A549 (cell line): ENCODE measurements around the gene TMEM184C.

Experiments used
- JUN ChIP-seq, 2 experiments: fragments of >200 bp; sonication (Bioruptor Twin); formaldehyde crosslinking; IDR thresholded peaks; 2 replicates in 1 of 2; 3 replicates in 1 of 2; pipeline ENCODE4 v1.6.1; 2016 to 2017
- KDM1A ChIP-seq: fragments of 200-600 bp; sonication (generic); IDR thresholded peaks from 2 replicates; pipeline ENCODE4 v1.6.1; 2016; ENCODE audit warnings: low read depth, mild to moderate bottlenecking
- MYC ChIP-seq: IDR thresholded peaks from 2 replicates; pipeline ENCODE4 v1.6.1; 2012; ENCODE audit warnings: mild to moderate bottlenecking, inconsistent platforms, low read length, improper control_type of control experiment, borderline replicate concordance
- NFE2L2 ChIP-seq: fragments of 150-350 bp; conservative IDR thresholded peaks from 2 replicates; pipeline ENCODE4 v1.6.1; 2014; ENCODE audit warnings: low read length
- NPAS2 ChIP-seq: fragments of 250-450 bp; sonication (Bioruptor Pico); IDR thresholded peaks from 2 replicates; pipeline ENCODE4 v1.8.0; 2022; ENCODE audit warnings: mild to moderate bottlenecking, moderate library complexity, borderline replicate concordance
- POLR2A ChIP-seq: IDR thresholded peaks from 2 replicates; pipeline ENCODE4 v1.6.1; 2012; ENCODE audit warnings: mild to moderate bottlenecking, low read length
- RCOR1 ChIP-seq: fragments of 150-350 bp; IDR thresholded peaks from 2 replicates; pipeline ENCODE4 v1.6.1; 2014; ENCODE audit warnings: antibody characterized with exemption, low read length, low read depth
- ZC3H11A ChIP-seq: fragments of 450-650 bp; IDR thresholded peaks from 2 replicates; pipeline ENCODE4 v1.6.1; 2014; ENCODE audit warnings: antibody characterized with exemption, mild to moderate bottlenecking
- ZSCAN20 ChIP-seq: fragments of 250-450 bp; sonication (Bioruptor Pico); IDR thresholded peaks from 2 replicates; pipeline ENCODE4 v1.8.0; 2022; ENCODE audit warnings: mild to moderate bottlenecking, moderate library complexity
- TF ChIP-seq, protein P1 (sequence below): fragments of >200 bp; sonication (Bioruptor Twin); formaldehyde crosslinking; IDR thresholded peaks from 3 replicates; pipeline ENCODE4 v1.5.1; 2016
- TF ChIP-seq, protein P2 (sequence below): fragments of 250-450 bp; sonication (Bioruptor Pico); IDR thresholded peaks from 2 replicates; pipeline ENCODE4 v1.5.0; 2021; ENCODE audit warnings: mild to moderate bottlenecking, moderate library complexity, borderline replicate concordance
- TF ChIP-seq, protein P3 (sequence below): fragments of 150-350 bp; IDR thresholded peaks from 2 replicates; pipeline ENCODE4 v1.6.1; 2014; ENCODE audit warnings: low read depth, mild to moderate bottlenecking, low read length

DNA sequence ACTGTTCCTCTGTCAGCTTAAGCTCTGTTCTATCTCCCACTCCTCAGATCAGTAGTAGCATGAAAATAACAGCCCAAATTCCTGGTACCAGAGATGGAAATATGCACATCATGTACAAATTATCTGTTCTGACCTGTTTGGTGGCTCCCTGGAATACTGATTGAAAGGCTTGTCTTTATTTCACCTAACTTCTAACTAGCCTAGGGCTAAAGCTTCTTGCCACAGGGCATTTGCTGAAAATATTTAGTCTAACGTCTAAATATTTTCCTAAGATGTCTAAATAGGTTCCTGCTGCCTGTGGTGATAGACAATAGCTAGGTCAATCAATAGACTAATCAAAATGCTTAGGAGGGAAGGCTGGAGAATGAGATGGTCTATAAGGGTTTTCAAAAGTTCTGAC lies 79.7 kb downstream of the TMEM184C start:
- TF ChIP-seq ZSCAN20 (CRISPR knock-in tag) (no peak), JUN (IDR thresholded peaks at IDR 0.05) (no peak), RCOR1 (no peak), KDM1A (no peak), POLR2A (no peak), NFE2L2 (no peak), NPAS2 (CRISPR knock-in tag) (no peak), ZC3H11A (no peak), MYC (no peak)
- TF ChIP-seq, protein P1, sequence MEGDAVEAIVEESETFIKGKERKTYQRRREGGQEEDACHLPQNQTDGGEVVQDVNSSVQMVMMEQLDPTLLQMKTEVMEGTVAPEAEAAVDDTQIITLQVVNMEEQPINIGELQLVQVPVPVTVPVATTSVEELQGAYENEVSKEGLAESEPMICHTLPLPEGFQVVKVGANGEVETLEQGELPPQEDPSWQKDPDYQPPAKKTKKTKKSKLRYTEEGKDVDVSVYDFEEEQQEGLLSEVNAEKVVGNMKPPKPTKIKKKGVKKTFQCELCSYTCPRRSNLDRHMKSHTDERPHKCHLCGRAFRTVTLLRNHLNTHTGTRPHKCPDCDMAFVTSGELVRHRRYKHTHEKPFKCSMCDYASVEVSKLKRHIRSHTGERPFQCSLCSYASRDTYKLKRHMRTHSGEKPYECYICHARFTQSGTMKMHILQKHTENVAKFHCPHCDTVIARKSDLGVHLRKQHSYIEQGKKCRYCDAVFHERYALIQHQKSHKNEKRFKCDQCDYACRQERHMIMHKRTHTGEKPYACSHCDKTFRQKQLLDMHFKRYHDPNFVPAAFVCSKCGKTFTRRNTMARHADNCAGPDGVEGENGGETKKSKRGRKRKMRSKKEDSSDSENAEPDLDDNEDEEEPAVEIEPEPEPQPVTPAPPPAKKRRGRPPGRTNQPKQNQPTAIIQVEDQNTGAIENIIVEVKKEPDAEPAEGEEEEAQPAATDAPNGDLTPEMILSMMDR, result no peak
- TF ChIP-seq, protein P2, sequence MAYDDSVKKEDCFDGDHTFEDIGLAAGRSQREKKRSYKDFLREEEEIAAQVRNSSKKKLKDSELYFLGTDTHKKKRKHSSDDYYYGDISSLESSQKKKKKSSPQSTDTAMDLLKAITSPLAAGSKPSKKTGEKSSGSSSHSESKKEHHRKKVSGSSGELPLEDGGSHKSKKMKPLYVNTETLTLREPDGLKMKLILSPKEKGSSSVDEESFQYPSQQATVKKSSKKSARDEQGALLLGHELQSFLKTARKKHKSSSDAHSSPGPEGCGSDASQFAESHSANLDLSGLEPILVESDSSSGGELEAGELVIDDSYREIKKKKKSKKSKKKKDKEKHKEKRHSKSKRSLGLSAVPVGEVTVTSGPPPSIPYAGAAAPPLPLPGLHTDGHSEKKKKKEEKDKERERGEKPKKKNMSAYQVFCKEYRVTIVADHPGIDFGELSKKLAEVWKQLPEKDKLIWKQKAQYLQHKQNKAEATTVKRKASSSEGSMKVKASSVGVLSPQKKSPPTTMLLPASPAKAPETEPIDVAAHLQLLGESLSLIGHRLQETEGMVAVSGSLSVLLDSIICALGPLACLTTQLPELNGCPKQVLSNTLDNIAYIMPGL (CRISPR knock-in tag), result no peak
- TF ChIP-seq, protein P3, sequence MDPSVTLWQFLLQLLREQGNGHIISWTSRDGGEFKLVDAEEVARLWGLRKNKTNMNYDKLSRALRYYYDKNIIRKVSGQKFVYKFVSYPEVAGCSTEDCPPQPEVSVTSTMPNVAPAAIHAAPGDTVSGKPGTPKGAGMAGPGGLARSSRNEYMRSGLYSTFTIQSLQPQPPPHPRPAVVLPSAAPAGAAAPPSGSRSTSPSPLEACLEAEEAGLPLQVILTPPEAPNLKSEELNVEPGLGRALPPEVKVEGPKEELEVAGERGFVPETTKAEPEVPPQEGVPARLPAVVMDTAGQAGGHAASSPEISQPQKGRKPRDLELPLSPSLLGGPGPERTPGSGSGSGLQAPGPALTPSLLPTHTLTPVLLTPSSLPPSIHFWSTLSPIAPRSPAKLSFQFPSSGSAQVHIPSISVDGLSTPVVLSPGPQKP, result no peak
